Measurements from ENCODE around the gene STK17B. TPM values are rescaled to one million over a fixed set of nuclear protein-coding genes. Genes with fewer than 3 reads are reported as not detected.

Gene STK17B
- total RNA-seq, 1 donor from 2014 or later = 15.7 TPM

GRCh38 chr2:196104066-196104465, 67.3 kb downstream of the STK17B start:
- H3K4me3 ChIP-seq (ENCODE audit: low read depth, low read length) = no peak overlapping the region
- TF ChIP-seq, protein P1, sequence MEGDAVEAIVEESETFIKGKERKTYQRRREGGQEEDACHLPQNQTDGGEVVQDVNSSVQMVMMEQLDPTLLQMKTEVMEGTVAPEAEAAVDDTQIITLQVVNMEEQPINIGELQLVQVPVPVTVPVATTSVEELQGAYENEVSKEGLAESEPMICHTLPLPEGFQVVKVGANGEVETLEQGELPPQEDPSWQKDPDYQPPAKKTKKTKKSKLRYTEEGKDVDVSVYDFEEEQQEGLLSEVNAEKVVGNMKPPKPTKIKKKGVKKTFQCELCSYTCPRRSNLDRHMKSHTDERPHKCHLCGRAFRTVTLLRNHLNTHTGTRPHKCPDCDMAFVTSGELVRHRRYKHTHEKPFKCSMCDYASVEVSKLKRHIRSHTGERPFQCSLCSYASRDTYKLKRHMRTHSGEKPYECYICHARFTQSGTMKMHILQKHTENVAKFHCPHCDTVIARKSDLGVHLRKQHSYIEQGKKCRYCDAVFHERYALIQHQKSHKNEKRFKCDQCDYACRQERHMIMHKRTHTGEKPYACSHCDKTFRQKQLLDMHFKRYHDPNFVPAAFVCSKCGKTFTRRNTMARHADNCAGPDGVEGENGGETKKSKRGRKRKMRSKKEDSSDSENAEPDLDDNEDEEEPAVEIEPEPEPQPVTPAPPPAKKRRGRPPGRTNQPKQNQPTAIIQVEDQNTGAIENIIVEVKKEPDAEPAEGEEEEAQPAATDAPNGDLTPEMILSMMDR (conservative IDR thresholded peaks at IDR 0.05; ENCODE audit: low read depth, low read length) = no peak
- no peak for DNase-seq (ENCODE audit: low read depth)

GRCh38 chr2:196103626-196104025, 67.8 kb downstream of the STK17B start:
- TF ChIP-seq, protein P1 (conservative IDR thresholded peaks at IDR 0.05; ENCODE audit: low read depth, low read length) = no peak
- no peak for DNase-seq (ENCODE audit: low read depth)
- no peak overlapping the region for H3K4me3 ChIP-seq (ENCODE audit: low read depth, low read length)

- DNase-seq (ENCODE audit: low read depth) = no peak
- H3K4me3 ChIP-seq (ENCODE audit: low read depth, low read length) = no peak overlapping the region
- TF ChIP-seq, protein P1 (conservative IDR thresholded peaks at IDR 0.05; ENCODE audit: low read depth, low read length) = no peak
These were observed 69.9 kb downstream of the STK17B start for GRCh38 chr2:196101325-196101991.

- H3K4me3 ChIP-seq (ENCODE audit: low read depth, low read length) = no peak overlapping the region
- DNase-seq (ENCODE audit: low read depth) = no peak
- TF ChIP-seq, protein P1 (conservative IDR thresholded peaks at IDR 0.05; ENCODE audit: low read depth, low read length) = no peak
These were observed 71.5 kb downstream of the STK17B start for GRCh38 chr2:196099916-196100315.

DNA sequence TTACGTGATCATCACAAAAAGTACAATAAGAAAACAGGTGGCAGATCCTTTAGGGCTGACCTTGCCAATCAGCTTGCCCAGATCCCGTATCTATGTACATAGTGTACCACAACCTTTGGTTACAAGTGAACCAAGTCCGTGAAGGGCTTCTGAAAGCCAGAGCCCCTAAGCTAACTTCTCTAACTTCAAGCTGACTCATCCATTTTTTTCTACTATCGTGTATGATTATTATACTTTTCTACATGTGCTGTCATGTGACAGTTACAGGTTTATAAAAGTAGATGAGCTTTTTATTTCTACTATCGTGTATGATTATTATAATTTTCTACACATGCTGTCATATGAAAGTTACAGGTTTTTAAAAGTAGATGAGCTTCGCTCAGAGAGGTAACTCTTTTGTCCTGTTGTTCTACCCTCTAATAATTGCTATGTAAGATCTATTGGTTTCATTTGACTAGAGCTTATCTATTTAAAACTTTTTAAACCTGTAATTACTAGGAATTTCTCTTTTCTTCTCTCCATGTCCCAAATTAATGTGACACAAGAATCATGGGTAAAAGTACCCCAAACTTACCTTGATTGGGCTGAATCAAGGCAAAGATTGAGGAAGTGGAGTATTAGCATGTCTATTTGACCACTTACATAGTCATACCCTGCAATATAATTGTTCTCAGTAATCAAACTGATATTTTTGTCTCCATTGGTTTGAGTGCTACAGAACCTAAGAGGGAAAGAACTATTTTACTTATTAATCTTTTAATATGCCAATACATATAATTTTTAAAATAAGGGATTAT, 73.3 kb downstream of the STK17B start:
- TF ChIP-seq, protein P1 (conservative IDR thresholded peaks at IDR 0.05; ENCODE audit: low read depth, low read length) = no peak
- DNase-seq (ENCODE audit: low read depth) = no peak
- no peak overlapping the region for H3K4me3 ChIP-seq (ENCODE audit: low read depth, low read length)

- no peak overlapping the region for H3K4me3 ChIP-seq (ENCODE audit: low read depth, low read length)
- TF ChIP-seq, protein P1 (conservative IDR thresholded peaks at IDR 0.05; ENCODE audit: low read depth, low read length) = no peak
- no peak for DNase-seq (ENCODE audit: low read depth)
These were observed 74.2 kb downstream of the STK17B start for GRCh38 chr2:196096982-196097745.
